SIG-M5 treated with dmso at 0.1 percent for 504 hours (cell line): Measurements from ENCODE around the gene PAX7.
"Not testable (repeated sequence)": the region's sequence is repeated elsewhere in the genome, so short reads cannot be mapped to it uniquely, and the experiment has no call there.

Experiments
- DNase-seq: peaks from one replicate; lab custom pipeline; 2025; ENCODE audit not compliant: unreplicated experiment; lab: John Stamatoyannopoulos, UW

PAX7 gene

DNA sequence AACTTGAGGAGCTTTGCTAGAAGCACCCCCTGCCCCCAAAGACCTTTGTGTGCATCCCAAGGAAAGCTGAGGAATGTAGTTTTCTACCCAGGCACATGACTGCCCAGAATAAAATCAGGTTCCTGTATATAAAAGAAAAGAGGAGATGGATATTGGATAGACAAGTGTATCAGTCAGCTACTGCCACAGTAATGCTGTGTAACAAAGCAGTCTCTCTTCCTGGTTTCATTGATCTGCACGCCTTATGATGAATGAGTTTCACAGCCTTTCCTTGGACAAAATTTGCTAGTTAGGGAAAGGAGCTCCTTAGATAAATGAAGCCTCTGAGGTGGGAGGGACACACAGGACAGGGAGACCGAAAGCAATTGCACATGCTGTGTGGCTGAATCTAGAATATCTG lies 120.0 kb downstream of the PAX7 start:
- DNase-seq = no peak

DNA sequence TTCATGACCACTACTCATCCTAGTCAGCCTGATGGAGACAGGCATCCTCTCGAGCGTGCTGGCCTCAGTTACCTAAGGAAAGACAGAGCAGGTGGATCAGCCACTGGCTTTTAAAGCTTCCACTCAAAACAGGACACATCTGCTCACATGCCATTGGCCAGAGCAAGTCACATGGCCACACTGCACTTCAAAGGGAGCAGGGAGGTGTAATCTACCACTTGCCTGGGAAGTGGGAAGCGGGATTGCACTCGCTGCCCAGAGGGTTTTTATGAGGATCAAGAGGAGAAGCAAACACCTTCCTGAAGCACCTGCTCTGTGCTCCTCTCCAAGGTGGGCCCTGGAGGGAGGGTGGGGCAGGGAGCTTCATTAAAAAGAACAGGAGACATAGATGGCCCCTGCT lies 120.8 kb downstream of the PAX7 start:
- no peak for DNase-seq

DNA sequence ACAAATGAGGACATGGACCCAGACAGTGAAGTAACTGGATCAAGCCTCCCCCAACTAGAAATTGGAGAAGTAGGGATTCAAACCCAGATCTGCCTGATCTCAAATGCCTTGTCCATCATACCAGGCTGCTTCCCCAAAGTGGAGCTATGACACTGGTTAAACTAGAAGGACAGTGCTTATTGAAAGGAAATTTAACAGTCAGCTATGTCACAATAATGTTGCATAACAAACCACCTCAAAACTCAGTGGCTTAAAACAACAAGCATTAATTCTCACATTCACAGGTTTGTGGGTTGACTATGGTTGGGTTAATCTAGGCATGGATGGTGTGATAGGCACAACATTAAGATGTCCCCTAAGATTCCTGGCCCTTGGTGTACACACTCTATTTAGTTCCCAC lies 121.8 kb downstream of the PAX7 start:
- DNase-seq = no peak

DNA sequence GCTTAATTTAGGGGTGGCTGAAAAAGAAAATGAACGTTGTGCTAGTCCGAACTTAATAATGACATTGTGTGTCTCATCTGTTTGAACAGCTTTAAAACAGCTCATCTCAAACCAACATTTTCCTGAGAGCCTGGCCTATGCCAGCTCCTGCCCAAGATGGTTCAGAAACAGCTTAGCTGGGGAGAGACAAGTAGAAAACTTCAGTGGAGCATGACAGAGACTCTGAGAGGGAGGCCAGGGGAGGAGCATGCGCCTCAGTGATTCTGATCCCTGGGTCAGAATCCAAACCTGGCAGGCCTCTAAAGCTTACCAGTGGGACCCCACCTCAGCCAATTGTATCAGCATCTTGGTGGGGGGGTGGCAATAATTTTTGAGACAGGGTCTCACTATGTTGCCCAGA lies 129.5 kb downstream of the PAX7 start:
- no peak for DNase-seq

DNA sequence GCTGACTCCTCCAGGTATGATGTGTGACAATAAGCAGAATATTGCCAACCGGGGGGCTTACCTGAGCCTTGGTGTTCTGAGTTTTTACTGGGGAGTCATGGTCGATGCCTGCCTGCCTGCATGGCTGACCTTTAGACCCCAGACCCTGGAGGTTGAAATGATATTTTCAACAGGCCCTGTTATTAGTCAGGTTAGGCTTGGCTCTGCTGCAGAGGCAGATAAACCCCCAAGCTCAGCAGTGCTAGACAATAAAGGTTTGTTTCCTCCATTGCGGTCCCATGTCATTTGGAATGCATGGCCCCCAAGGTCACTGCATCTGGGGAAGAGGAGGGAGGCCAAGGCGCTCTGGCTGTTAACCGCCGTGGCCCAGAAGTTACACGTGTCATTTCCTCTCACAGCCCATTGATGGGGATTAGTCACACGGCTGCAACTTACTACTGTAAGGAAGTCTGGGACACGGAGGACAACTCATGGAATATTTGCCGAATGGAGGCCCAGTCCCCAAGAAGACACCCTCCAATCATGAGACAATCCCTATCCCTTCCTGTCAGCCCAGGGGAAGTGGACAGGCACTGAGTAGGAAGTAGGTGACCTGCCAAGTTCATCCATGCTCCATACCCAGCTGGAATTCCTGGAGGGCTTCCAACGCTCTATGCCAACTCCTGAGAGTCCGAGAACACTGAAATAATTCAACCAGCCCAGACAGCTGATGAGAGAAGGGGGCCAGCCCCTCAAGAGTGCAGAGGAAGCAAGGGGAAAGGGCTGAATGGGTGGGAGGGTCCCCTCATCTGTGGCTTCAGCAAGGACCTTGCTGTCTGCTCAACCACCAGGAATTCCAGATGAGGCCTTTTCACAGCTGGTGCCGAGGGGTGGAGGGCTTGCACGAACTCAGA lies 131.5 kb downstream of the PAX7 start:
- no peak for DNase-seq

DNA sequence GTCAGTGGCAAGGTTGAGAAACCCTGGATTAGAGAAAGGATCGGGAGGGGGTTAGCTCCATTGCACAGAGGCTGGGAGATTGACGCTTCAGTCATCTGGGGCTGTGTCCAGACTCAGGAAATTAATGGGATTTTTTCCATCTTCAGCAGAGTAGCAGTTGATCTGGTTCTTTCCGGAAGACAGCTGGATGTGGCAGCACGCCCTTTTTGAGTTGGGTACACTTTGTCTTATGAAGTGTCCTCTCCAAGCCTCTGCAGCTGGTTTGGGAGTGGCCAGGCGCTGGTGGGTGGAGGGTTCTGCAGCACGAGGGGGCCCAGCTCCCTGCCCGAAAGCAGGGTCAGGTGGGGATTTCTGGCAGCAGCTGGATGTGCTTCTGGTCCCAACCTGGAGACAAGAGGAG lies 133.7 kb downstream of the PAX7 start:
- DNase-seq = no peak

DNA sequence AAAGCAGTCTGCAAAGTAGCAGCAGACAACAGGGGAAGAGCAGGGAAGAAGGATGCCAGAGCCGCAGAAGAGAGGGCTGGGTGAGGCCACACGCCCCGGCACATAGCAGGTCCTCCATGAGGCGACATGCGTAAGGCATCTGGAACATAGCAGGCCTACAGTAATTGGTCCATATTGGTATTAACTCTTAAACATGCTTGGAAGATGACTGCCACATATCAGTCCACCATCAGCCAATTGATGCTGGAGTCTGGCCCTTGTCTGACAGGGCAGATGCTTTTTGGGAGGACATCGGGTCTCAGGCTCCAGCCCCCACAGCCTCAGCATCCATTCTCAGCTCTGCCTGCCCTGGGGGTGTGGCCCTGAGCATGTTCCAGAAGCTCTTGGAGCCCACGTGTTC lies 135.1 kb downstream of the PAX7 start:
- no peak for DNase-seq

DNA sequence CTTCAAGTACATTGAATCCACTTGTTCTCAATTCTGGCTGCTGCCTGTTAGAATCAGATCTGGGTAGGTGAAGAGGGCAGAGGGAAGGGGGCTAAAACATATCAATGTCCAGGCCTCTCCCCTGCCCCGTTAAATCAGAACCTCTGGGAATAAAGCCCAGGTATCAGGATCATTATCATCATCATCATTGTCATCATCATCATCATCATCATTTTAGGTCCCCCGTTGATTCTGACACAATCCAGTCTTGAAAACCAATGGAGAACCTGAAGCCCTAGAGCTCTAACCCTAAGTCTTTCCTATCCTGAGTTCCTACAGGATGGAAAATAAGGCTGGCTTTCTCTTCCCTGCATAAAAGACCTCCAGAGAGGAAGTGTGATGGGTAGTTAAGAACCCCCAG lies 135.7 kb downstream of the PAX7 start:
- no peak for DNase-seq

DNA sequence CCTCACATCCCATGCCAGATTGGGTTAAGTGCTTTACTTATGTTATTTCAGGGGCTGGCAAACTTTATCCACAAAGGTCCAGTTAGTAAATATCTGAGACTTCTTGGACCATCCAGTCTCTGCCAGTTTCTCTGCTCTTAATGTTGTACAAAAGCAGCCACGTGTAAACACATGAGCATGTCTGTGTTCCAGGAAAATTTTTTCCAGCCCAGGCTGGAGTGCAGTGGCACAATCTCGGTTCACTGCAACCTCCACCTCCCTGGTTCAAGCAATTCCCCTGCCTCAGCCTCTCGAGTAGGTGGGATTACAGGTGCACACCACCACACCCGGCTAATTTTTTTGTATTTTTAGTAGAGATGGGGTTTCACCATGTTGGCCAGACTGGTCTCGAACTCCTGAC lies 136.9 kb downstream of the PAX7 start:
- DNase-seq = not testable (repeated sequence)

DNA sequence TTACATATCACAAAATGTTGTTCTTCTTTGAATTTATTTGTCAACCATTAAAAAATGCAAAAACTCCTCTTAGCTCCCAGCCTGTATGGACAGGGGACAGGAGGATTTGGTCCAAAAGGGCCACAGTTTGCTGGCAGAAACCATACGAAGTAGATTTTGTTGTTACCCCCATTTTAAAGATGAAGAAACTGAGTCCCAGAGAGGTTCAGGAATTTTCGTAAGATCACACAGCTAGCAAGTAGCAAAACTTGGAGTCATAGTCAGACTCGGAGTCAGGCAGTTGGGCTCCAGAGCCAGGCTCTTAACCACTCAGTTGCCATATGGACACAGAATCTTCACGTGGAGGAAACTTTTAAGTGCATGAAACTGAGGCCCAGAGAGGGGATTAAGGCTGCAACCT lies 137.4 kb downstream of the PAX7 start:
- DNase-seq = no peak

DNA sequence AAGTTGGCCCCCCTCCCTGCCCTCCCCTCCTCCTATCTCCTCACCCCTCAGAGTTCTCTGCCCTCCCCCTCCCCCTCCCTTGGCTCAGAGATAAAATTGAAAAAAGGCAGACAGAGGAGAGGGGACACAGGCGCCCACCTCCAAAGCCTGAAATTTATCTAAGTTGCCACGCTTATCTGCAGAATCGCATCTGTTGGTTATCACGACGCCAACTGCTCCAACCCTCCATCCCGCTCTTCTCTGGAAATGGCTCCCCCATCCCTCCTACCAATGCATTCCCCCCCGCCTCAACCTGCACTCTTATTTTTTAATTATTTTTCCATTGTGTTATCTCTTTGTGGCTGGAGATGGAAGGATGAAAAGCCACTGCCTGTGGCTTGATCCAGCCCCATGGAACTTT lies 138.5 kb downstream of the PAX7 start:
- DNase-seq = no peak

DNA sequence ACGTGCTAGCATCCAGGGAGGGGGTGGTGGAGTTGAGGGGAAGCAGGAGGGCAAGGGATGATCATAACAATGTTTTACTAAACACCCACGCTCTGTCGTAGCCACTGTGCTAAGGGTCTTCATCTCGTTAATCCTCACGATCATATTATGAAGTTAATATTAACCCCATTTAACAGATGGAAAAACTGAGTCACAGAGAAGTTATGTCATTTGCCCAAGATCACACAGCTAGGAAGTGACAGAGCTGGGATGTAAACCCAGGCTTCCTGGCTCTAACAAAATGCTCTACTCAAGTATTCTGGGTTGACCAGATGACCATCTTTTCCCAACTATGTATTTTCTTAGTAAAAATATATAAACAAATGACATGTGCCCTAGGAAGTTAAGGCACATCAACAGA lies 140.2 kb downstream of the PAX7 start:
- DNase-seq = no peak

DNA sequence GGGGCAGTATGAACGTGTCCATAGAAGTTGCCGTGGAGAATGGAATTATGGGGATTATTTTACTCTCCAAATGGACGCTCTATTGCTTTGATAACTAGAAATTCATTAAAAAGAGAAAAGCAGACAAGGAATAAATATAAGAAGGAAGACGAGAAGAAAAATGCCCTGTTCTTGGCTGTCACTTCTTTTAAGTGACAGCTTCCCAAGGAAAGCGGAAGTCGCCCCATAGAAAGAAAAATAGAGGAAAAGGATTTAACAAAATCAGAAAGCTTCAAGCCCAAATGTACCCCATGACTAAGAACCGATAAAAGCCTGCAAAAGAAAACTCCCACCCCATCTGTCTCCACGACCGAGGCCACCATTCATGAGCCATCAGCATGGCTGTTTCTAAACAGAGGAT lies 143.1 kb downstream of the PAX7 start:
- DNase-seq = no peak

DNA sequence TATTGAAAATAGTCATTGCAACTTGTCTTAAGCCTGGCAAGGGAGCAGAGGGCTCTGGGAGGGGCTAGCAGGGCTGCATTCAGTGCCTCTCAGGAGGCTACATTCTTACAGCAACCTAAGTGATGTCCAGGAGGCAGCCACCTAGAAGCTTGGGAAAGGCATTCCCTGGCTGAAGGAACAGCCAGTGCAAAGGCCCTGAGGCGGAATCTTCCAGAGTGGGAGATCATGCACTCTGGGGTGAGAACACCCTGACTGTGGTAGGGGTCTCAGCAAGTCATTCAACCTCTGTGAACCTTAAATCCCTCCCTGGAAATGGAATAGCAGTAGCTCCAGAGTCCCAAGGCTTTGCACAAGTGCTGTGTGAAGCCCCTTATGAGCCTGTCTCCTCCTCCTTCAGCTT lies 144.7 kb downstream of the PAX7 start:
- no peak for DNase-seq

DNA sequence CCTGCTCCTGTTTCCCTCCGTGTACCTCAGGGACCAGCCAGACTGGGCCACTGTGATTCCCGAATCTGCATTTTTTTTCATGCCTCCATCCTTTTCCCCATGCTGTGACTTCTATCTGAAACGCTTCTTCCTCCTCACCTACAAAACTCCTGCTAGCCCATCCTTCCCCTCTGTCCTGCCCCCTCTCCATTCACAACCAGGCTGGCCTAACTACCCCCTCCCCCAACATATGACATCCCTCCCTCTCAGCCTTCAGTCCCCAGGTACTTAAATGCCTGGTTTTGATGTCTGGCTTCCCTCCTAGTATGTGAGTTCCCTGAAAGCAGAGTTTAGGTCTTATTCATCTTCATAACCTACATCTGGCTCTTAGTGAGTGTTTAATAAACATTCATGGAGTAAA lies 146.1 kb downstream of the PAX7 start:
- DNase-seq = no peak

DNA sequence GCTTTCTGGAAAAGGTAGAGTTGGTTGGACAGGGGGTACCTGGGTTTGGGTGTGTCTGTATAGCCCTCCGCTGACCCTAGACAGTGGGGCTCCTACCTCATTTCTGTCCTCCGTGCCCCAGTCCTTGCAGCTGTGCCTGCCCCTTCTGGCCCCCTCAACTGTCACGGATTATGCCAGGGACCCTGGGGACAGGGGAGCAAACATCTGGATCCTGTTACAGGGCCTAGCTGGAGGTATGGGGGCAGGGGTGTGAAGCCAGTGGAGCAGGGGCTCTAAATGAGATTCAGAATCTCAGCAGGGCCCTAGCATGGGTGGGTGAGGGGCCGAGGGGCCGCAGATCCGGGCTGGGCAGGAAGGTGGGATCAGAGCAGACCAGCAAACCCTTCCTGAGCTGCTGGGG lies 147.8 kb downstream of the PAX7 start:
- no peak for DNase-seq

DNA sequence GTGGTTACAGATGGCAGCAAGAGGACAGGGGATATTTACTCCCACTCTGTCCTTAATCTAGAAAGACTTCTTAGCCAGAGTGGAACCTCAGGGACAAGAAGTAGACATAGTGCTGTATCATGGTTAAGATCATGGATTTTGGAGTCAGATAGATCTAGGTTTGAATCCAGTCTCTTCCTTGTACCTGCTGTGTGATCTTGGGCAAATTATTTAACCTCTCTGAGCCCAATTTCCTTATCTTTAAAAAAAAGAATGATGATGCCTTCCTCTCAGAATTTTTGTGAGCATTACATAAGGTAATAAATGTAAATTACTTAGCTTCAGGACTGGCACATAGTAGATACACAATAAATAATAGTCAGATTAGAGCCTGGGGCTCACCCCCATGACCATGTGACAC lies 150.4 kb downstream of the PAX7 start:
- no peak for DNase-seq

DNA sequence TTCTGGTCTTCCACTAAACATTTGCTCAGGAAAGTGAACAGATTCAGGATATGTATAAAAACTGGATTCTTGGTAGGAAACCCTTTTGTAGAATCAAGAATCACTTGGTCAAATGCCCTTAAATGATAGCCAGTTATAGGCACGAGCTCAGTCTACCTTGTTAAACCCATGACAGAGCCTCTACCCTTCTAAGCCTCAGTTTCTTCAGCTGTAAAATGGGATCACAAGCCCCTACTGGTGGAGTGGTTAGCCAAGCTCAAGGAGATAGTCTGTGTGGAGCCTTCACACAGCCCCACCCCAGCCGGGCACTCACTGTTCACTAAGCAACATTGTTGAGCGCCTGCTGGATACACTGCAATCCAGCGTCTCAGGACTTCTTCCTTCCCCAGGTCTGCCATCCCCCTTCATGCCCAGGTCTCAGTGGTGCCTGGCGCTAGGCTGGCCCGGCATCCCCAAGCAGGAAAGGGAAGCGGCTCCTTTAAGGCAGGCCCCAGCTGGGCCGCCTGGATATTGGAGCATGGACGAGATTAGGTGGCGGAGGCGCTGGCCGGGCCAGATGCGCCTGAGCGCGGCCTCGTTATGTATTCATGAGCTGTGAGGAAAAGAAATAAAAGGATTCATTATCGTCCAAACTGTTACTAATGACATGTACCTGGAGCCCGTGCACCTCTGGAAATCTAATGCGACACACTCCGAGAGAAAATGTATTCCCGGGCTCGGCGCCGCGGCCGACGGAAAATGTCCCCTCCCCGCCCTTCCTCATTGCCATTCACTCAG lies 153.2 kb downstream of the PAX7 start:
- no peak for DNase-seq

DNA sequence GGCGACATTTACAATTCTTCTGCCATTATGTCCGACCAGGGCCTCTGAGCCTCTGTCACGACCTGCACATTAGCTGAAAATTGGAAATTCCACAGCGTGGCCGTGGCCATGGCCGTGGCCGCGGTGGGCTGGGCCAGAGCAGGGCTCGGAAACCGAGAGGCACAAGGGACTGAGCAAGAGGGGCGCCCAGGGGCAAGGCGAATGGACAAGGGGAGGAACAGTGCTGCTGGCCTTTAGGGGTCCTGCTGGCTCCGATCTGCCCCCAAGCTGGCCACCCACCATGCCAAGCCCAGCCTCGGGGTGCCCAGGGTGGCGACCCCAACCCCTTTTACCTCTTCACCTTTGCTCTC lies 153.8 kb downstream of the PAX7 start:
- DNase-seq = no peak

DNA sequence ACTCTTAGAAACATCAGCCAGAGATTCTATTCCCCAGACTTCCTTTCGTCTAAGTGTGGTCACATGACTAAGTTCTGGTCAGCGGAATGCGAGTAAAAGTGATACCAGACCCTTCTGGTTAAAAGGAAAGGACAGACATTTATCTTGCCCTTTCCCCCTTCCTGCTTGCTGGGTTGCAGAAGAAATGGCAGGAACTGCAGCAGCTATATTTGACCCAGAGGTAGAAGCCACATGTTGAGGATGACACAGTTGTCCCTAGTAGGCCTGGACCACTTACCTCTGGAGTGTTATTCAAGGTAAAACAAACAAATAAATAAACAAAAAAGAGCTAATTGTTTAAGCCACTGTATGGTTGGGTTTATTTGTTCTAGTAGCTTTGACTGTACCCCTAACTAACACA lies 155.5 kb downstream of the PAX7 start:
- no peak for DNase-seq

DNA sequence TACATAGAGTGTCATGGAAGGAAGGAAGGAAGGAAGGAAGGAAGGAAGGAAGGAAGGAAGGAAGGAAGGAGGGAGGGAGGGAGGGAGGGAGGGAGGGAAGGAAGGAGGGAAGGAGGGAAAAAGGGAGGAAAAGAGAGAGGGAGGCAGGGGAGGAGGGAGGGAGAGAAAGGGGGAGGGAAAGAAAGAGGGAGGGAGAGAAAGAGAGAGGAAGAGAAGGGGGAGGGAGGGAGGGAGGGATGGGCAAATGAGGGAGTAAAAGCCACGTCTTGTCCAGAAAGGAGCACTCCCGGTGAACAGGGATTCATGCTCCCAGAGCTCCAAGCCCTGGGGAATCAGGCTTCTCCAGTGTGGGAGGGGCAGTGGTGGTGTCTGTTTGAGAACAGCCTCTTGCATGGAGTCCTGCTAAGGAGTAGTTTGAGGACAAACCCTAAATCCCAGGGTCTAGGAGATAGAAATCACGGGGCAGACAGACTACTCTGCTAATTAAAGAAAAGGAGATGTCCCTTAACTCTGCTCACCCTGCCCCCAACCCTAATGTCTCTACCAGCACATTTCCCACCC lies 157.3 kb downstream of the PAX7 start:
- DNase-seq = no peak

DNA sequence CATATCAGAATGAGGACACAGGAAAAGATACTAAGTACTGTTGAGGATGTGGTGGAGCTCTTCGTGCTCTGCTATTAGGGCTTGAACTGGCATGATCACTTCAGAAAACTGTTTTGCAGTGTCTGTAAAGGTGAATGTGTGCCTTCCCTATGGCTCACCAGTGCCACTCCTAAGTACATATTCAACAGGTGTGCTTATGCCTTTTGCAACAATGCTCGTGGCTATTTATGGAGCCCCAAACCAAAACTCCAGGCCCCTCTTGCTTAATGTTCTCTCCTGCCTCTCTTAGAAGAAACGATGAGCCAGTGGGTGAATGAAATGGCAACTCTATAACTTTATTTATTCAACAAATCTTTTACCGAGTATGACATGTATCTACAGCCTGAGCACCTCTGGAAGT lies 158.6 kb downstream of the PAX7 start:
- DNase-seq = no peak
